ENCODE results near the gene SMIM28. TPM values are rescaled to one million over a fixed set of nuclear protein-coding genes. Genes with fewer than 3 reads are reported as not detected.
"Not testable (repeated sequence)": the region's sequence is repeated elsewhere in the genome, so short reads cannot be mapped to it uniquely, and the experiment has no call there.

SMIM28 gene
- total and polyA plus RNA-seq, 2 donors (not counting 3 experiments of a cell fraction or from before 2014, with no cell fraction given) = not detected

DNA sequence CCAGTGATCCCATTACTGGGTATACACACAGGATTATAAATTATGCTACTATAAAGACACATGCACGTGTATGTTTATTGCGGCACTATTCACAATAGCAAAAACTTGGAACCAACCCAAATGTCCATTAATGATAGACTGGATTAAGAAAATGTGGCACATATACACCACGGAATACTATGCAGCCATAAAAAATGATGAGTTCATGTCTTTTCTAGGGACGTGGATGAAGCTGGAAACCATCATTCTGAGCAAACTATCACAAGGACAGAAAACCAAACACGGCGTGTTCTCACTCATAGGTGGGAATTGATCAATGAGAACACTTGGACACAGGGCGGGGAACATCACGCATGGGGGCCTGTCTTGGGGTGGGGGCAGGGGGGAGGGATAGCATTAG is 9.0 kb upstream of the SMIM28 start:
- H3K27me3 ChIP-seq (ENCODE audit: control insufficient read depth in 2 of 2, insufficient read depth in 2 of 2, low read length in 2 of 2); H3K79me2 ChIP-seq (ENCODE audit: control insufficient read depth, insufficient read depth, low read length); H3K4me3 ChIP-seq (replicated peaks in 1 of 3; ENCODE audit: insufficient read depth in 1 of 3, low read depth in 1 of 3, low read length in 3 of 3); intact Hi-C loops (cut with micrococcal nuclease); H3K9ac ChIP-seq (replicated peaks; ENCODE audit: extremely low read depth, insufficient read depth, low read length); H2AFZ ChIP-seq (ENCODE audit: low read depth, low read length); FAIRE-seq; H3K27ac ChIP-seq (ENCODE audit: insufficient read depth, low read depth, low read length); POLR2A ChIA-PET; dilution Hi-C loops (cut with MboI; ENCODE audit: extremely low pct_ligation_motif_present, low sequenced_read_pairs); H3K9me3 ChIP-seq (replicated peaks; ENCODE audit: control insufficient read depth, insufficient read depth, low read length); DNase-seq (ENCODE audit: low read depth, low spot score); BruUV-seq (replicated peaks); H3K4me2 ChIP-seq (ENCODE audit: insufficient read depth, low read length); H3K9me1 ChIP-seq (replicated peaks; ENCODE audit: control insufficient read depth, extremely low read depth, insufficient read depth, low read length); H4K20me1 ChIP-seq (replicated peaks; ENCODE audit: control insufficient read depth, extremely low read depth, insufficient read depth, low read length); H3K36me3 ChIP-seq (ENCODE audit: control insufficient read depth in 2 of 2, extremely low read depth in 1 of 2, insufficient read depth in 2 of 2, low read length in 2 of 2): not testable (repeated sequence)
- peaks cover 23% of the 10 kb centered on the region for H3K4me1 ChIP-seq (ENCODE audit: control insufficient read depth, extremely low read depth, insufficient read depth, low read length)
- CTCF ChIA-PET = interaction anchor here (0.8 kb wide), 1 partner anchor 8 kb away, joined by 3 read pairs; no protein-coding TSS in a partner anchor

DNA sequence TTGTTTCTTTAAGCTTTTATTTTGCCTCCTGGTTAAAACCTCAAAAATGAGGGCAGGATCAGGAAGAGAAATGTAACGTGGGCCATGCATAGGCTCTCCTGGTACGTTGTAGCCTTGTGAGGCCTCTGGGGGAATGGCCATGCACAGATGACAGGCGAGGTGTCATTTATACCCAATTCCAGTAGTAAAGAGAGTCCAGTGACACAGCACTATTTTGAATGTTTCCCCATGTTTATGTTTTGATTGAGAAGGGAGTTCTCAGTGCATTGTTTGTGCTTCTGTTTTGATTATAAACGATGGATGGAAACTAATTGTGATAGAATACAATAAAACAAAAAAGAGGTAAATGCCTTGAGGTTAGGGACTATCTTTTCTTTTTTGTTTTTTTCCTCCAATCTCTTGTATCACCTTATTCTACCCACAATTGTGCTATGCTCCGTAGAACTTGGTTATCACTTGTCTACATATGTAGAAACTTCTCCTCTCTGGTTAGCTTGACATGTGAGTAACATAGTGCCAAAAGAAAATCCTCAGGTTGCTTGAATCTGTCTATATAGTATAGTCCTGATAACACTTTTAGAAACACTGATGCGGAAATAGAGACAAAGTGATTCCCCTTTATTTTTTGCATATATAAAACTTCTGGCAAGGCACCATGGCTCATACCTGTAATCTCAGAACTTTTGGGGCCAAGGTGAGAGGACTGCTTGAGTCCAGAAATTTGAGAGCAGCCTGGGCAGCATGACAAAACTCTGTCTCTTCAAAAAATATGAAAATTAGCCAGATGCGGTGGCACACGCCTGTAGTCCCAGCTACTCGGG is 6.9 kb upstream of the SMIM28 start:
- H3K9ac ChIP-seq (replicated peaks; ENCODE audit: extremely low read depth, insufficient read depth, low read length) = no peak overlapping the region
- peaks cover 23% of the 10 kb centered on the region for H3K4me1 ChIP-seq (ENCODE audit: control insufficient read depth, extremely low read depth, insufficient read depth, low read length)
- FAIRE-seq (no peak), DNase-seq (ENCODE audit: low read depth, low spot score) (no peak)
- TF ChIP-seq, protein P1, sequence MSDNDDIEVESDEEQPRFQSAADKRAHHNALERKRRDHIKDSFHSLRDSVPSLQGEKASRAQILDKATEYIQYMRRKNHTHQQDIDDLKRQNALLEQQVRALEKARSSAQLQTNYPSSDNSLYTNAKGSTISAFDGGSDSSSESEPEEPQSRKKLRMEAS (IDR thresholded peaks at IDR 0.05; ENCODE audit: insufficient read depth, insufficient read length) = no peak
- no peak for TF ChIP-seq FOS (IDR thresholded peaks at IDR 0.05; ENCODE audit: borderline replicate concordance, insufficient read depth, low read length)
- no peak for TF ChIP-seq MYC (IDR thresholded peaks at IDR 0.05; ENCODE audit: low read depth, low read length)
- TF ChIP-seq, protein P2, sequence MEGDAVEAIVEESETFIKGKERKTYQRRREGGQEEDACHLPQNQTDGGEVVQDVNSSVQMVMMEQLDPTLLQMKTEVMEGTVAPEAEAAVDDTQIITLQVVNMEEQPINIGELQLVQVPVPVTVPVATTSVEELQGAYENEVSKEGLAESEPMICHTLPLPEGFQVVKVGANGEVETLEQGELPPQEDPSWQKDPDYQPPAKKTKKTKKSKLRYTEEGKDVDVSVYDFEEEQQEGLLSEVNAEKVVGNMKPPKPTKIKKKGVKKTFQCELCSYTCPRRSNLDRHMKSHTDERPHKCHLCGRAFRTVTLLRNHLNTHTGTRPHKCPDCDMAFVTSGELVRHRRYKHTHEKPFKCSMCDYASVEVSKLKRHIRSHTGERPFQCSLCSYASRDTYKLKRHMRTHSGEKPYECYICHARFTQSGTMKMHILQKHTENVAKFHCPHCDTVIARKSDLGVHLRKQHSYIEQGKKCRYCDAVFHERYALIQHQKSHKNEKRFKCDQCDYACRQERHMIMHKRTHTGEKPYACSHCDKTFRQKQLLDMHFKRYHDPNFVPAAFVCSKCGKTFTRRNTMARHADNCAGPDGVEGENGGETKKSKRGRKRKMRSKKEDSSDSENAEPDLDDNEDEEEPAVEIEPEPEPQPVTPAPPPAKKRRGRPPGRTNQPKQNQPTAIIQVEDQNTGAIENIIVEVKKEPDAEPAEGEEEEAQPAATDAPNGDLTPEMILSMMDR (IDR thresholded peaks at IDR 0.05; ENCODE audit: extremely low read depth in 1 of 2, insufficient read depth in 1 of 2, low read depth in 1 of 2, low read length in 2 of 2) = no peak
- TF ChIP-seq POLR2A (IDR thresholded peaks at IDR 0.05; ENCODE audit: low read depth, low read length) = no peak
- no peak for TF ChIP-seq GATA2 (IDR thresholded peaks at IDR 0.05; ENCODE audit: insufficient read depth, insufficient read length, low read depth, low read length)
- TF ChIP-seq POLR2AphosphoS5 (IDR thresholded peaks at IDR 0.05; ENCODE audit: insufficient read depth, low read depth, low read length) = no peak
- no peak for TF ChIP-seq JUN (IDR thresholded peaks at IDR 0.05; ENCODE audit: borderline replicate concordance, insufficient read depth, insufficient read length, low read depth)
- TF ChIP-seq EZH2 (IDR thresholded peaks at IDR 0.05; ENCODE audit: borderline replicate concordance, low read depth, low read length, severe bottlenecking) = no peak
- POLR2A ChIA-PET = interaction anchor here (0.7 kb wide), 1 partner anchor 73 kb away, joined by 4 read pairs; no protein-coding TSS in a partner anchor
- BruUV-seq (replicated peaks) = no TSS peak
- CTCF ChIA-PET = no interaction called here
- no peak overlapping the region for H3K4me2 ChIP-seq (ENCODE audit: insufficient read depth, low read length)
- no peaks in the 10 kb centered on the region for H3K9me1 ChIP-seq (replicated peaks; ENCODE audit: control insufficient read depth, extremely low read depth, insufficient read depth, low read length)
- peak overlapping the region; percentile 23 for H2AFZ ChIP-seq (ENCODE audit: low read depth, low read length)
- no peaks in the 10 kb centered on the region for H4K20me1 ChIP-seq (replicated peaks; ENCODE audit: control insufficient read depth, extremely low read depth, insufficient read depth, low read length)
- intact Hi-C loops (cut with micrococcal nuclease) = no loop called here
- no peaks in the 10 kb centered on the region for H3K9me3 ChIP-seq (replicated peaks; ENCODE audit: control insufficient read depth, insufficient read depth, low read length)
- H3K4me3 ChIP-seq (replicated peaks in 1 of 3; ENCODE audit: insufficient read depth in 1 of 3, low read depth in 1 of 3, low read length in 3 of 3) = no peak overlapping the region
- no peaks in the 10 kb centered on the region for H3K79me2 ChIP-seq (ENCODE audit: control insufficient read depth, insufficient read depth, low read length)
- dilution Hi-C loops (cut with MboI; ENCODE audit: extremely low pct_ligation_motif_present, low sequenced_read_pairs) = no loop called here
- no peaks in the 10 kb centered on the region for H3K27me3 ChIP-seq (ENCODE audit: control insufficient read depth in 2 of 2, insufficient read depth in 2 of 2, low read length in 2 of 2)
- peak overlapping the region; percentile 35 for H3K27ac ChIP-seq (ENCODE audit: insufficient read depth, low read depth, low read length)
- no peaks in the 10 kb centered on the region for H3K36me3 ChIP-seq (ENCODE audit: control insufficient read depth in 2 of 2, extremely low read depth in 1 of 2, insufficient read depth in 2 of 2, low read length in 2 of 2)
